NCI-H748 (cell line): ENCODE data around the gene MTMR4.
A peak's percentile ranks its signal among the peaks of the same experiment; 100 is the strongest.
"Not testable (repeated sequence)": the region's sequence is repeated elsewhere in the genome, so short reads cannot be mapped to it uniquely, and the experiment has no call there.

Experiments
- DNase-seq: peaks from one replicate; lab custom pipeline; 2025; ENCODE audit not compliant: unreplicated experiment; lab: John Stamatoyannopoulos, UW

Gene MTMR4

GRCh38 chr17:58493506-58493905, 20.9 kb downstream of the MTMR4 start:
- DNase-seq: no peak

- no peak for DNase-seq
Measured at GRCh38 chr17:58492238-58493121, 22.0 kb downstream of the MTMR4 start.

- no peak for DNase-seq
Measured at GRCh38 chr17:58491510-58492045, 22.9 kb downstream of the MTMR4 start.

- no peak for DNase-seq
Measured at GRCh38 chr17:58488428-58488890, 26.0 kb downstream of the MTMR4 start.

GRCh38 chr17:58487589-58488427, 26.6 kb downstream of the MTMR4 start, which contains the start of gene HSF5:
Gene HSF5 (minus strand): TSS chr17:58488408. CDS start chr17:58488274, 134 bp downstream.
- no peak for DNase-seq

- no peak for DNase-seq
Measured at GRCh38 chr17:58484600-58484999, 29.8 kb downstream of the MTMR4 start.

- DNase-seq: not testable (repeated sequence)
Measured at GRCh38 chr17:58481798-58482197, 32.6 kb downstream of the MTMR4 start.

- DNase-seq: no peak
Measured at GRCh38 chr17:58480090-58480489, 34.3 kb downstream of the MTMR4 start.

GRCh38 chr17:58476812-58477211, 37.6 kb downstream of the MTMR4 start:
- no peak for DNase-seq

- no peak for DNase-seq
Measured at GRCh38 chr17:58475985-58476384, 38.5 kb downstream of the MTMR4 start.

- no peak for DNase-seq
Measured at GRCh38 chr17:58470356-58470755, 44.1 kb downstream of the MTMR4 start.

- no peak for DNase-seq
Measured at GRCh38 chr17:58468944-58469343, 45.5 kb downstream of the MTMR4 start.

- no peak for DNase-seq
Measured at GRCh38 chr17:58455491-58455890, 58.9 kb downstream of the MTMR4 start.

GRCh38 chr17:58452738-58453137, 61.7 kb downstream of the MTMR4 start:
- no peak for DNase-seq

- DNase-seq: peak; percentile 75
Measured at GRCh38 chr17:58447039-58447975, 67.1 kb downstream of the MTMR4 start.

GRCh38 chr17:58446086-58446485, 68.4 kb downstream of the MTMR4 start:
- DNase-seq: no peak
